GM23248 (cell line): Measurements from ENCODE around the gene DDX18.

ENCODE experiments used
- EZH2 ChIP-seq: fragments of 200-600 bp; sonication (generic); IDR thresholded peaks from 2 replicates; pipeline ENCODE4 v1.6.1; 2018; ENCODE audit warnings: antibody characterized with exemption, mild to moderate bottlenecking; ENCODE audit not compliant: insufficient read depth, poor library complexity, severe bottlenecking
- EZH2phosphoT487 ChIP-seq: fragments of 200-600 bp; sonication (generic); IDR thresholded peaks from 2 replicates; pipeline ENCODE4 v1.6.1; 2018; ENCODE audit warnings: antibody characterized with exemption, moderate library complexity, mild to moderate bottlenecking, low read depth; ENCODE audit not compliant: insufficient read depth

DNA sequence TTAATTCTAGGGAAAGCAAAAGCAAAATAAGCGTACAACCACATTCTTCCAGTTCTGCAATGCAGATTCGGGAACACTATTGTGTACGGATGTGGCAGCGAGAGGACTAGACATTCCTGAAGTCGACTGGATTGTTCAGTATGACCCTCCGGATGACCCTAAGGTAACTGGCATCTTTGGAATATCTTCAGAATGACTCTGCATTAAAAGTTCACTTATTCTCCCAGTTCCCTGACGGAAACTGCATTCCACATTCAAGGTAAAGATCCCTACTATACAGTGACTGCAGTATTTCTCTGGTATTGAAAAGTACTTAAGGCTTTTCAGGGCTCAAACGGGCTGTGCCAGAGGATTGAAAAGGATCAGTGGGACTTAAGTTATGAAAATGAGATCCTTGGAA lies 10.9 kb downstream of the DDX18 start:
- no peak for TF ChIP-seq EZH2
- no peak for TF ChIP-seq EZH2phosphoT487
